ENCODE results near the gene TTBK1.

Gene TTBK1

DNA sequence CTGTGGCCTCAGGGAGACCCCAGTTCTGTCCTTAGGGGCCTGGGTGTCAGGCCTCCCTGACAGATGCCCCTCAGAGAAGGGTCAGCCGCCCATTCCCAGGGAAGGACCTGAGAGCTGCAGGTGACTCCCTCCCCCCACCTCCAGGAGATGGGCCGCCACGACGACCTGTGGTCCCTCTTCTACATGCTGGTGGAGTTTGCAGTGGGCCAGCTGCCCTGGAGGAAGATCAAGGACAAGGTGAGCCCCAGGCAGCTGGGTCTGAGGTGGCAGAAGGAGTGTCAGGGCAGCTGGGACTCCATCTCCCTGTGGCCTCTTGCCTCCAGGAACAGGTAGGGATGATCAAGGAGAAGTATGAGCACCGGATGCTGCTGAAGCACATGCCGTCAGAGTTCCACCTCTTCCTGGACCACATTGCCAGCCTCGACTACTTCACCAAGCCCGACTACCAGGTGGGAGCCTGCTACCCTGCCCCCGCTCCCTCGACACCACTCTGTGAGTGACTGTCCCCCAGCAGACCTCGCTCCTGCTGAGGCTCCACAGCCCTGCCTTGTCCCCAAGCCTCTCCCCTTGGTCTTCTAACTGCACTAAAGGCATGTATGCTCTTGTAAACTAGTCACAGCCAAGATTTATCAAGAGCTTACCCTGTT, 12.2 kb downstream of the TTBK1 start:
- no peak for DNase-seq (ENCODE audit: low spot score)

GRCh38 chr6:43256670-43257366, 13.5 kb downstream of the TTBK1 start:
- no peak for DNase-seq (ENCODE audit: low spot score)

GRCh38 chr6:43257367-43258145, 14.3 kb downstream of the TTBK1 start:
- no peak for DNase-seq (ENCODE audit: low spot score)

DNA sequence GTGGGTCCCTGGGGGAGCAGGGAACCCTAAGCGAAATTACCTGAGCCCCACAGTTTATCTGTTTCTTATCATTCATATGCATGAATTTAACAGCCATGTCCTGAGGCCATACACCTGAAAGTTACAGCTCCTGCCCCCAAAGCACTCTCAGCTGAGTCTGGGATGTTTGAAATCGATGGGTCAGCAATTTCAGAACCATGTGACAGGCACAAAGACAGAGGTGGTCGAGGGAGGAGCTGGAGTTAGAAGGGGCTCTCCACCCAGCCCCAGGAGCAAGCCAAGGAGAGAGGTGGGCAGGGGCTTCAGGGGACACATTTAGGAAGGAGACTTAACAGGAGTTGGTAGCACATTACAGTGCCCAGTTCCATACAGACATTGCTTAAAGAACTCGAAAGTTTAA, 14.9 kb downstream of the TTBK1 start:
- DNase-seq (ENCODE audit: low spot score), result no peak

- no peak for DNase-seq (ENCODE audit: low spot score)
Observed at GRCh38 chr6:43258807-43259686, 15.8 kb downstream of the TTBK1 start.

DNA sequence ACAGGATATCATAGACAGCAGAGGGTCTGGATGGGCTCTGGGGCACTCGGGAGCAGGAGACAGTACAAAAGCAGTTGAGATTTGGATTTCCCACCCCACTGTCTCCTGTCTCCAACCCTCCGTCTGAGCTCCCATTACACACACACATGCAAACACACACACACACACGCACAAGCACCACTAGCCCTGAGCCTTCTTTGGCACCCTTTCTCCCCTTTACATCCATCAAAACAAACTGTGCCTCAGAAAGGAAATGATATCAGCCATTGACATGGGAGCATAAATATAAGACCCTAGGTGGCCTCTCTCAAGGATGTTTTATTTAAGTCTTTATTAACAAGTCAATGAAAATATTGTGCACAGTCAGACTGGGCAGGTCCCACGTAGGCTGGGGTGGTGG, 17.5 kb downstream of the TTBK1 start:
- no peak for DNase-seq (ENCODE audit: low spot score)

DNA sequence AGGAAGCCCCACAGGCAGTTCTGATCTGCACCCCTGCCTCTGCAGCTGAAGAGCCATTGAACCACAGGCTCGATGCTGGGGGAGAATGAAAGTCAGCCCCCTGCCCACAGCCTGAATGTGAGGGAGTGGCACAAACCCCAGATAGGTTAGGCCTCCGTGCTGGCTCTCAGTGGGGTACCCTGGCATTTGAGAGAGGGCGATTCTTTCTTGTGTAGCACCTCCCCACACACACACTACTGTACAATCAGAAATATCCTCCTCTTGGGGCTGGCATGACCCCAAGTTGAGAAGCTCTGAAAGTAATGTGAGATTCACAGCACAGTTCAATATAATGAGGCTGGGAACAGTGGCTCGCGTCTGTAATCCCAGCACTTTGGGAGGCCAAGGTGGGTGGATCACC, 17.9 kb downstream of the TTBK1 start:
- DNase-seq (ENCODE audit: low spot score), result no peak

GRCh38 chr6:43262000-43262779, 18.9 kb downstream of the TTBK1 start:
- DNase-seq (ENCODE audit: low spot score), result no peak

DNA sequence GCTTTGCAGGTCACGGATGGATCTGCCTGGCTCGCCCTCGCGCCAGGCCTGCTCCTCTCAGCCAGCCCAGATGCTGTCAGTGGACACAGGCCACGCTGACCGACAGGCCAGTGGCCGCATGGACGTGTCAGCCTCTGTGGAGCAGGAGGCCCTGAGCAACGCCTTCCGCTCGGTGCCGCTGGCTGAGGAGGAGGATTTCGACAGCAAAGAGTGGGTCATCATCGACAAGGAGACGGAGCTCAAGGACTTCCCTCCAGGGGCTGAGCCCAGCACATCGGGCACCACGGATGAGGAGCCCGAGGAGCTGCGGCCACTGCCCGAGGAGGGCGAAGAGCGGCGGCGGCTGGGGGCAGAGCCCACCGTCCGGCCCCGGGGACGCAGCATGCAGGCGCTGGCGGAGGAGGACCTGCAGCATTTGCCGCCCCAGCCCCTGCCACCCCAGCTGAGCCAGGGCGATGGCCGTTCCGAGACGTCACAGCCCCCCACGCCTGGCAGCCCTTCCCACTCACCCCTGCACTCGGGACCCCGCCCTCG, 19.6 kb downstream of the TTBK1 start:
- DNase-seq (ENCODE audit: low spot score), result no peak

- DNase-seq (ENCODE audit: low spot score), result peak; percentile 91
Observed at GRCh38 chr6:43263314-43264178, 20.3 kb downstream of the TTBK1 start.

DNA sequence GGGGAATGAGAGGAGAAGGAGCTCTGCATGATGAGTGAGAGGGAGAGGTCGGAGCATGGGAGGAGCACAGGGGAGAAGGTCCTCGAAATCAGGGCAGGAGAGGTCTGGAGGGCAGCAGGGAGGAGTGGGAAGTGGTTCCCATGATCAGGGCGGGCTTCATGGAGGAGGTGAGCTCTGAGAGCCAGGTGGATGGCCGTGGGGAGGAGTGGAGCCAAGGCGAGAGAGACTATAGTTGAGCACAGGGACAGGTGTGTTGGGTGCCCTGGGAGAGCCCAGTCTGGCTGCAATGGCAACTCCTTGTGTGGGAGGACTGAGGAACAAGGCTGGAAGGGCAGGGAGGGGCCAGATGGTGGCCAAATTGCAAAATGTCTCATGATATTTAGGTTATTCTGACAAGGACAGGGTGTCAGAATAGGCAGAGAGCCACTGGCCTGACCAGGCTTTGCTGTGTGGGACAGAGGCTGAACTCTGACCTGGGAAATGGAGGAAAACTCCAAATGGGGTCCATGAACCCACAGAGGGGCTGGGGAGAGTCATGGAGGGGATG, 21.4 kb downstream of the TTBK1 start:
- no peak for DNase-seq (ENCODE audit: low spot score)

- DNase-seq (ENCODE audit: low spot score), result no peak
Observed at GRCh38 chr6:43265564-43265963, 22.3 kb downstream of the TTBK1 start.

DNA sequence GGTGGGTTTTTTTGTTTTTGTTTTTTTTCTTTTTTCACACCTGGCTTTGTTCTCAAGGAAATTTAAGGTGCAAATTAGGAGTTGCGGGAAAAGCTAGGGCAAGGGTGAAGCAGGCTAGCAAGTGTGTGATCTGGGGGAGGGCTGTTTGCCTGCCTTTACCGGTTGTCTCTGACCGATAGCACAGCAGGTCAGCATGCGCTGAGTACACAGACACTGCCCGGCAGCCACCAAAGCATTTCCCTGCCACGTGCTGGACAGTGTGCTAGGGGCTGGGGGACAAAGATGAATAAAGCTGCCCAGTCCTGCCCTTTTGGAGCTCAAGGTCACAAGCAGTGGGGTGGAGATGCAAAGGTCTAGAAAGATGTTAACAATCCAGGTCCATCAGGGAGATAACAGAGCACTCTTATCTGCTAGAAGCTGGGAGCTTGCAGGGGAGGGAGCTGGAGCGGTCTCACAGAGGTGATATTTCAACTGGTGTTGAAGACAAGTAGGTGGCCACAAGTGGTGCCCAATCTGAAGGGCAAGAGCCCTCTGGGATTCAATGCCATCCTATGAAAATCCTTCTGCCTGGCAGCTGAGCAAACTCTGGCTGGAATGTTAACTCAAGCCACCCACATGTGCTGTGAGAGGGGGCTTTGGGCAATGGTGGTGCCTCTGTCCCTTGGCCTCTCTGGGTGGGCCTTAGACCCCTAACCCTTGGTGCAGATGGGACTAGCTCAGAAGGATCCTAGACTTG, 24.5 kb downstream of the TTBK1 start:
- no peak for DNase-seq (ENCODE audit: low spot score)

DNA sequence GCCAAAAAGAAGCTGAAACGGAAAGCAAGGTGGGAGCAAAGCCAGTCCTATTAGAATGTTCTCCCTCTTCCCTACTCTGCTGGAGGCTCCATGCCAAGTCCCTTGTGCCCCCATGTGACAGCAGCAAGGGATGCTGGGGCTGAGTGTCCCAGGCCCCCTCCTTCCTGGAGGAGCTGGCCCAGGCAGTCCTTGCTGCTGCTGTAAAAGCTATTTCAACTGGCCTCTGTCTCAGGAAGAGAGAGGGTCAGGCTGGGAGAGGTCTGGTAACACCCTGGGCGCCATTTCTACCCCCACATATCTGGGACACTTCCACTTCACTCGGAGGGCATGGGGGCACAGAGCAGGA, 25.0 kb downstream of the TTBK1 start:
- no peak for DNase-seq (ENCODE audit: low spot score)

DNA sequence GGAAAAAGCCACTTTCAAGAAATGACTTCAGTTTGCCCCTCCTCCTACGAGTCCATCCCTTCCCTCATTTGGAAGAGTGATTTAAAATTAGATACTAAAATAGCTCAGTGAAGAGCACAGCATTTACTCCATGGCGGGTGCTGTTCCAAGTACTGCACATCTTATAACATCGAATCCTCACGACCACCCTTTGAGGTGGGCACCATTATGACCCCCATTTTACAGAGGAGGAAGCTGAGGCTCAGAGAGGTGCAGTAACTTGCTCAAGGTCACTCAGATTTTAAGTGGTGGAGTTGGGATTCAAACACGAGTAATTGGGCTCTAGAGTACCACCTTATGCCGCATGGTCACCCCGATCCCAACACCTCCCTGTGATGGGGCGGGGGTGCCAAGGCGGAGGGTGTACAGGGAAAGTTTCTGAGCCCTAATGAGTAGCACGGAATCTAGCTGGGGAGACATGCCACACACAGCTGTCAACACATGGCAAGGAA, 25.5 kb downstream of the TTBK1 start:
- DNase-seq (ENCODE audit: low spot score), result no peak

- no peak for DNase-seq (ENCODE audit: low spot score)
Observed at GRCh38 chr6:43269273-43270007, 26.2 kb downstream of the TTBK1 start.

DNA sequence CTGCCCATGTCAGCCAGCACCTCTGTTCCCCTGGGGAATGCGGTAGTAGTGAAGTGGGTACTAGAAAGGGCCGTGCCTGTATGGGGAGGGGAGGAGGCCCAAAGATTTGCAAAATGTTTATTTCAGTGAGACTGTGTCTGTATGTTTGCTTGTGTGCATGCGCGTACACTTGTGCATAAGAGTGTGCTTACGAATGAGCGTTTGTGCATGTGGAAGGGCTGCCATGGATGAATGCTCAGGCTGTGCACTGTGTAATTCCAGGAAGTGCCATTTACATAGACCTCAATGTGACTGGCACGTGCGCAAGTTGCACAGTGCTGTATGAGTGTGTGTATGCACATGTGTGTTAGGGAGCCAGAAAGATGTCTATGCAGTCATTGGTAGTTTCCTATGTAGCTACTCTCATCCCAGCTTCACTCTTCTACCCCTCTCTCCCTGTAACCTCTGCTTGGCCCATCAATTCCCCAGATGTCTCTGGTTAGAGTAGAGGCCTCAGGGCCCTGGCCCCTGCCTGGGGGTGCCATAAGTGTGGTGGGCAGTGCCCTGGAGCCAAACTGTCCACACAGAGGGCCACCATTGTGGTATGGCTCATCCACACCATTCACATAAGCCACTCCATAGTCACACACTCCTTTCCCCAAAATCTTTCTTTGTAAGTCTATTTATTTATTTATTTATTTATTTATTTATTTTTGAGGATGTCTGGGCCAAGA, 28.0 kb downstream of the TTBK1 start:
- DNase-seq (ENCODE audit: low spot score), result no peak

- DNase-seq (ENCODE audit: low spot score), result no peak
Observed at GRCh38 chr6:43271944-43272343, 28.7 kb downstream of the TTBK1 start.

All from D341Med (cell line).